ENCODE data around the gene TNPO2. TPM values are rescaled to one million over a fixed set of nuclear protein-coding genes. Genes with fewer than 3 reads are reported as not detected.
"Not testable (repeated sequence)": the region's sequence is repeated elsewhere in the genome, so short reads cannot be mapped to it uniquely, and the experiment has no call there.

TNPO2 gene
- total RNA-seq, 2 experiments from 2014 or later, result 65.2 to 76.4 TPM

DNA sequence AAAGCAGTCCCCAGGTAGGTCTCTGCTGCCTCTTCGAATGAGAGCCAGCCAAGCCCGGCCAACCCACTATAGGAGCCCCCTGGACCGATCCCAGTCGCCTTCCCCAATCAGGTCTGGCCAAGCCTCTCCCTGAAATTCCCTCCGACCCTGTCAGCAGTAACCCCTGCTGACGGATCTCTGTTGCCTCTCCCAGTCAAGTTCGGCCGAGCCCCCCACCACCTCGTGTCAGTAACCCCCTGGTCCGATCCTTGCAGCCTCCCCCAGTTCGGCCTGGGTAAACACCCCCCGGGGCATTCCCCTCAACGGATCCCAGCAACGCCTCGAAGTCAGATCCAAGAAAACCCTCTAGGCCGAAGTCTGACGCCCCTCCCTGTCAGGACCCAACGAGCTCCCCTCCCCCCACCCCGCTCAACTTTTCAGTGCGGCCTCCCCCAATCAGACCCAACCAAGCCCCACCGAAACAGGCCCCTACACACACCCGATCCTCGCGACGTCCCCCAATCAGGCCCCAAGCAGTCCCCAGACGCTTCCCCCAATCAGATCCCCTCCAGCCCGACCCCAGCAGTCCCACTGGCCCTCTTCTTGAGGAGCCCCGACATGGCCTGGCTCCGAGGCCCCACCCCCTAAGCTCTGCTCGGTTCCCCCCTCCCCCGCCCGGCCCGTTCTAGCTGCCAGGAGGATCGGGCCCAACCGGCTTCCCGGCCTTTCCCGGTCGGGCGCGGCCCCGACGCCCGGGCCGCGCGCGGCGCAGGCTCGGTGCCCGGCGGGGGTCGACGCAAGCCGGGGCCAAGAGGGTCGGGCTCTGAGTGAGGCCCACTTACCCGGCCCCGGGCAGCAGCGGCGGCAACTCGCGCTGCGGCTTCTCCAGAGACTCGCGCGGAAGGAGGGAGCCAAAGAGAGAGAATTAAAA is 1.8 kb downstream of the TNPO2 start:
- peak; percentile 63 for DNase-seq
- peaks cover 37% of the 10 kb centered on the region for H3K36me3 Mint-ChIP-seq
- peak overlapping the region; percentile 95 for H3K27ac Mint-ChIP-seq
- H3K4me1 Mint-ChIP-seq (ENCODE audit: low read depth), result peaks cover 28% of the 10 kb centered on the region
- CTCF ChIA-PET, result interaction anchor here (0.8 to 4.8 kb wide), 11 partner anchors 11 to 126 kb away, joined by 3 to 44 read pairs (median 5); partner anchors contain the start of genes JUNB and TRIR
- peak overlapping the region; percentile 92 for H3K4me3 Mint-ChIP-seq
- intact Hi-C loops (cut with micrococcal nuclease), result loop anchor here (1.0 to 5.0 kb wide), 5 partner anchors 15 to 215 kb away; partner anchors contain the start of genes CALR, DHPS, FBXW9 and GET3
- no peaks in the 10 kb centered on the region for H3K9me3 Mint-ChIP-seq
- POLR2A ChIA-PET, result interaction anchor here (0.6 to 3.8 kb wide), 10 partner anchors 10 to 211 kb away, joined by 3 to 73 read pairs (median 8); partner anchors contain the start of genes FARSA, FBXW9, GET3 and JUNB
- no peaks in the 10 kb centered on the region for H3K27me3 Mint-ChIP-seq

DNA sequence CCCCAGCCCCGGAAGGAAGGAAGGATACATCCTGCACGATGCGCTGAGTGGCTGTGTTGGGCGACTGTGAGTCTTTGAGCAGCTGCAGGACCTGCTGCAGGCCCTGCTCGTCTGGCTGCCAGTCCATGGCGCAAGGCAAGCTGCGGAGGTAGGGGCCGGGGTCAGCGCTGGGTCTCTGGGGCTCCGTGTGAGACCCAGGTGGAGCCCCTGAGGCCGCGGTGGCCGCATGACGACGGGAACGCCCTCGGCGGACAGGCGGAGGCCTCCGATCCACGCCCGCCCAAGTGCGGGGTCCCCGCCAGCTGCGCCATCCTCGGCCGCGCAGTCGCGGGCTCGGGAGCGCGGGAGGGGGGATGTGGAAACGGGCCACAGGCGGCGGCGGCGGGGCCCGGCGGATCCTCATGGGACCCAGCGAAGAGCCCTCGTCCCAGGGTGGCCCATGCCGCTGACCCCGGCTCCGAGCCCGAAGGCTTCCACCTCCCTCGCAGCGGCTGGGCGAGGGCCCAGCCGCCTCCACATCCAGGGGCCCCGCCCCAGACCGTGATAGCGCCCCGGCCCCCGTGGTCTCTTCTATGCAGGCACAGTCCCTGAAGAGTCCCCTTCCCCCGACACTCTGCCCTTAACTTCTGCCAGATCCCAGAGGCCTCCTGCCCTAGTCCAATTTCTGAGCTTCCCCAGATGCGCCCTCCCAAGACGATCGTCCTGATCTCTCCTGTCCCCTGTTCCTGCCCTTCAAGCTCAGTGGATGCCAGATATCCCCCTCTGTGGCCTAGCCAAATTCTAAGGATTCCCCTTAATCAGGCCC is 2.7 kb downstream of the TNPO2 start:
- ChIA-PET CTCF (interaction anchor here (0.8 to 4.8 kb wide), 7 partner anchors 12 to 127 kb away, joined by 4 to 44 read pairs (median 5); partner anchors contain the start of gene TRIR), POLR2A (interaction anchor here (2.4 to 3.8 kb wide), 3 partner anchors 13 to 71 kb away, joined by 14 to 73 read pairs (median 24); partner anchors contain the start of genes FBXW9, JUNB and TRIR)
- Mint-ChIP-seq H3K36me3 (peaks cover 37% of the 10 kb centered on the region), H3K4me1 (ENCODE audit: low read depth) (peaks cover 26% of the 10 kb centered on the region), H3K4me3 (peak overlapping the region; percentile 85), H3K27ac (peak overlapping the region; percentile 91), H3K27me3 (no peaks in the 10 kb centered on the region), H3K9me3 (no peaks in the 10 kb centered on the region)
- DNase-seq, result peak; percentile 36
- intact Hi-C loops (cut with micrococcal nuclease), result loop anchor here (5.0 kb wide), 3 partner anchors 39 to 216 kb away; partner anchors contain the start of genes CALR, DHPS and JUNB

- peaks cover 26% of the 10 kb centered on the region for H3K4me1 Mint-ChIP-seq (ENCODE audit: low read depth)
- no peaks in the 10 kb centered on the region for H3K9me3 Mint-ChIP-seq
- POLR2A ChIA-PET, result no interaction called here
- CTCF ChIA-PET, result interaction anchor here (1.6 to 4.8 kb wide), 3 partner anchors 13 to 76 kb away, joined by 4 to 44 read pairs (median 7); partner anchors contain the start of gene TRIR
- intact Hi-C loops (cut with micrococcal nuclease), result loop anchor here (5.0 kb wide), 3 partner anchors 38 to 217 kb away; partner anchors contain the start of genes CALR, DHPS and JUNB
- H3K36me3 Mint-ChIP-seq, result peaks cover 41% of the 10 kb centered on the region
- peak overlapping the region; percentile 82 for H3K27ac Mint-ChIP-seq
- H3K4me3 Mint-ChIP-seq, result peak overlapping the region; percentile 81
- no peaks in the 10 kb centered on the region for H3K27me3 Mint-ChIP-seq
- DNase-seq, result no peak
Measured at GRCh38 chr19:12720296-12720695, 3.4 kb downstream of the TNPO2 start.

- Mint-ChIP-seq H3K27me3 (no peaks in the 10 kb centered on the region), H3K27ac (no peak overlapping the region), H3K36me3 (peaks cover 48% of the 10 kb centered on the region), H3K9me3 (no peaks in the 10 kb centered on the region), H3K4me1 (ENCODE audit: low read depth) (peaks cover 17% of the 10 kb centered on the region), H3K4me3 (no peak overlapping the region)
- CTCF ChIA-PET, result interaction anchor here (1.8 to 5.8 kb wide), 2 partner anchors 18 to 43 kb away, joined by 7 to 60 read pairs; no protein-coding TSS in a partner anchor
- intact Hi-C loops (cut with micrococcal nuclease), result no loop called here
- POLR2A ChIA-PET, result interaction anchor here (1.0 kb wide), 1 partner anchor 8 kb away, joined by 3 read pairs; the partner anchor contains the start of gene TNPO2
- no peak for DNase-seq
Measured at GRCh38 chr19:12715929-12716328, 7.8 kb downstream of the TNPO2 start.

GRCh38 chr19:12715102-12715501 is 8.6 kb downstream of the TNPO2 start:
- Mint-ChIP-seq H3K36me3 (peaks cover 50% of the 10 kb centered on the region), H3K27ac (no peak overlapping the region), H3K27me3 (no peaks in the 10 kb centered on the region), H3K4me1 (ENCODE audit: low read depth) (peaks cover 10% of the 10 kb centered on the region), H3K9me3 (no peaks in the 10 kb centered on the region), H3K4me3 (no peak overlapping the region)
- DNase-seq, result no peak
- intact Hi-C loops (cut with micrococcal nuclease), result no loop called here
- POLR2A ChIA-PET, result interaction anchor here (1.0 kb wide), 1 partner anchor 9 kb away, joined by 3 read pairs; the partner anchor contains the start of gene TNPO2
- CTCF ChIA-PET, result interaction anchor here (5.8 kb wide), 1 partner anchor 44 kb away, joined by 60 read pairs; no protein-coding TSS in a partner anchor

DNA sequence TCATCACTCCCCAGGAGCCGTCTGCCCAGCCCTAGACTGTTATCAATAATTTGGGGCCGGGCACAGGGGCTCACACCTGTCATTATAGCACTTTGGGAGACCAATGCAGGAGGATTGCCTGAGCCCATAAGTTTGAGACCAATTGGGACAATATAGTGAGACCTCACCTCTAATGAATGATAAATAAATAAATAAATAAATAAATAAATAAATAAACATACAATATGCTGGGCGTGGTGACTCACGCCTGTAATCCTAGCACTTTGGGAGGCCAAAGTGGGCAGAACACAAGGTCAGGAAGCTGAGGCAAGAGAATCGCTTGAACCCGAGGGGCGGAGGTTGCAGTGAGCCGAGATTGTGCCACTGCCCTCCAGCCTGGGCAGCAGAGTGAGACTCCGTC is 10.4 kb downstream of the TNPO2 start:
- H3K27me3 Mint-ChIP-seq; CTCF ChIA-PET; H3K4me1 Mint-ChIP-seq (ENCODE audit: low read depth); H3K9me3 Mint-ChIP-seq; POLR2A ChIA-PET; H3K27ac Mint-ChIP-seq; H3K4me3 Mint-ChIP-seq; DNase-seq; intact Hi-C loops (cut with micrococcal nuclease): not testable (repeated sequence)
- H3K36me3 Mint-ChIP-seq, result peaks cover 41% of the 10 kb centered on the region

- H3K4me1 Mint-ChIP-seq (ENCODE audit: low read depth); POLR2A ChIA-PET; intact Hi-C loops (cut with micrococcal nuclease); H3K27me3 Mint-ChIP-seq; CTCF ChIA-PET; H3K4me3 Mint-ChIP-seq; H3K27ac Mint-ChIP-seq; H3K9me3 Mint-ChIP-seq: not testable (repeated sequence)
- peaks cover 43% of the 10 kb centered on the region for H3K36me3 Mint-ChIP-seq
- DNase-seq, result peak; percentile 40
Measured at GRCh38 chr19:12712077-12712476, 11.7 kb downstream of the TNPO2 start.

GRCh38 chr19:12711187-12711586 is 12.5 kb downstream of the TNPO2 start:
- Mint-ChIP-seq H3K27me3 (no peaks in the 10 kb centered on the region), H3K9me3 (no peaks in the 10 kb centered on the region), H3K27ac (no peak overlapping the region), H3K36me3 (peaks cover 47% of the 10 kb centered on the region), H3K4me1 (ENCODE audit: low read depth) (no peaks in the 10 kb centered on the region), H3K4me3 (no peak overlapping the region)
- intact Hi-C loops (cut with micrococcal nuclease), result no loop called here
- ChIA-PET POLR2A (no interaction called here), CTCF (interaction anchor here (1.4 kb wide), 1 partner anchor 47 kb away, joined by 4 read pairs; no protein-coding TSS in a partner anchor)
- DNase-seq, result no peak

GRCh38 chr19:12708641-12709040 is 15.1 kb downstream of the TNPO2 start:
- POLR2A ChIA-PET, result interaction anchor here (0.6 kb wide), 1 partner anchor 26 kb away, joined by 3 read pairs; no protein-coding TSS in a partner anchor
- H3K36me3 Mint-ChIP-seq, result peaks cover 50% of the 10 kb centered on the region
- no peak overlapping the region for H3K4me3 Mint-ChIP-seq

DNA sequence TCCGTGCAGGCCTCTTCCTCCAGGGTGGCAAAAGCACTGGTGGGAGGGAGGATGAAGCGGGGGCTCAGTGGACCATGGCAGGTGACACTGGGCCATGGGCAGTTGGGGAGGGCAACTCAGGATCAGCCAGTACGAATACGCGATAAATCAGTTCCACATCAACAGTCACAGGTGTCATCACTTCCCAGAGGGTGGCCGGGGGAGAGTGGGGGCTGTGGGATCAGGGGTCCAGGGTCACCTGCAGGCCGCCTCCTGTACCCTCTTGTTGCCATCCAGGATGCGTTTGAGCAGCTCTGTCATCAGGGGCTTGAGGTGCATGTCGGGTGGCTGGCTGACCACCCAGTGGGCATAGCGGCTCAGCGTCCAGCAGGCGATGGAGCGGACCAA is 17.4 kb downstream of the TNPO2 start:
- Mint-ChIP-seq H3K4me3 (no peak overlapping the region), H3K4me1 (ENCODE audit: low read depth) (no peaks in the 10 kb centered on the region), H3K27me3 (no peaks in the 10 kb centered on the region), H3K27ac (no peak overlapping the region), H3K36me3 (peaks cover 51% of the 10 kb centered on the region), H3K9me3 (no peaks in the 10 kb centered on the region)
- POLR2A ChIA-PET, result interaction anchor here (0.6 kb wide), 1 partner anchor 16 kb away, joined by 3 read pairs; no protein-coding TSS in a partner anchor
- DNase-seq, result no peak
- intact Hi-C loops (cut with micrococcal nuclease), result no loop called here
- CTCF ChIA-PET, result no interaction called here

More at GRCh38 chr19:12708641-12709040, 15.1 kb downstream of the TNPO2 start:
- intact Hi-C loops (cut with micrococcal nuclease), result no loop called here
- H3K27me3 Mint-ChIP-seq, result no peaks in the 10 kb centered on the region
- no peak for DNase-seq
- no peaks in the 10 kb centered on the region for H3K9me3 Mint-ChIP-seq
- CTCF ChIA-PET, result interaction anchor here (0.6 to 1.0 kb wide), 2 partner anchors 15 to 88 kb away, joined by 3 read pairs; no protein-coding TSS in a partner anchor
- no peaks in the 10 kb centered on the region for H3K4me1 Mint-ChIP-seq (ENCODE audit: low read depth)
- no peak overlapping the region for H3K27ac Mint-ChIP-seq

DNA sequence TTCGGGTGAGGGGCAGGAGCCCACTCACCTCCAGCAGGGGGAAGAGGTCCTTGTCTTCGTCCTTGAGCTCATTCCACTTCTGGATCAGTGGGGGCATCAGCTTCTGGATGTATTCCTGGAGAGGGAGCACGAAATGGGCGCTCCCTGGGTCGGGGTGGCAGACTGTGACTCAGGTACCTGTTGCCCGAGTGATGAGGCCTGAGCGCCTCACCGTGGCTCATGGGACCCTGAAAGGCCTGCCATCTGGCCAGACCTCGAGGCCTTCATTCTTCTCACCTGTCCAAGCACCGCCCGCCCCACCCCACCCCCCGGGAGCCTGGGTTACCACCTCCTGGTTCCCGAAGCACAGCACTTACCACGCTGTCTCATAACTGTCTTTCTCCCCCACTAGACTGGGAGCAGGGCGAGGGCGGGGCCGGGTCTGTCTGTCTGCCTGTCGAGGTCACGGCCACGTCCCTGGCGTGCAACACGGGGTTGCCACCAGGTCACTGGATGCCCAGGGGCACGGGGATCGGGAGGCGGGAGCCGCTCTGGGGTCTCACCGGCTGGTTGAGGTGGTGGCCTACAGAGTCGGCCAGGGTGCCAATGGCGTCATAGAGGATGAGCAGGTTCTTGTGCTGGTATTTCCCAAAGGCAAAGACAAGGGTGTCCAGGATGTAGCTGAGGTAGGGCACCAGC is 17.9 kb downstream of the TNPO2 start:
- CTCF ChIA-PET, result no interaction called here
- intact Hi-C loops (cut with micrococcal nuclease), result no loop called here
- Mint-ChIP-seq H3K36me3 (peaks cover 52% of the 10 kb centered on the region), H3K9me3 (no peaks in the 10 kb centered on the region), H3K27me3 (no peaks in the 10 kb centered on the region), H3K4me1 (ENCODE audit: low read depth) (no peaks in the 10 kb centered on the region), H3K4me3 (no peak overlapping the region), H3K27ac (no peak overlapping the region)
- POLR2A ChIA-PET, result no interaction called here
- no peak for DNase-seq

All from activated CD4-positive, alpha-beta memory T cell treated with anti-CD3 and anti-CD28 coated beads for 36 hours (primary cell).